Peyer's patch (tissue), 4 donors: ENCODE data around the gene SLC2A9. TPM values are rescaled to one million over a fixed set of nuclear protein-coding genes. Genes with fewer than 3 reads are reported as not detected.

Experiments used
- DNase-seq, 3 donors: peaks; one replicate each; pipeline ENCODE4 v3.0.0-alpha.2; 2017 to 2019
- H3K27ac ChIP-seq, 4 donors: fragments of 200-600 bp; sonication (generic); one replicate each; pipeline ENCODE4 v1.5.1; 2016 to 2019
- H3K27me3 ChIP-seq, 2 donors: fragments of 200-600 bp; sonication (generic); one replicate each; pipeline ENCODE4 v1.5.1; 2019
- H3K36me3 ChIP-seq, 3 donors: fragments of 200-600 bp; sonication (generic); one replicate each; pipeline ENCODE4 v1.5.1; 2016 to 2019
- H3K4me1 ChIP-seq, 4 donors: fragments of 200-600 bp; sonication (generic); one replicate each; pipeline ENCODE4 v1.5.1; 2016 to 2019
- H3K4me3 ChIP-seq, 4 donors: fragments of 200-600 bp; sonication (generic); 1 replicate in 3 of 4; 2 replicates in 1 of 4; pipeline ENCODE4 v1.5.1; 2016 to 2019; ENCODE audit warnings: mild to moderate bottlenecking in 1 of 4
- H3K9me3 ChIP-seq, 4 donors: fragments of 200-600 bp; sonication (generic); one replicate each; pipeline ENCODE4 v1.5.1; 2016 to 2019; ENCODE audit warnings: mild to moderate bottlenecking in 1 of 4
- CTCF ChIP-seq, 6 experiments: fragments of 450-650 bp in 4 of 6; fragments of 200-600 bp in 2 of 6; sonication (generic) in 1 of 6; IDR thresholded peaks; one replicate each; pipeline ENCODE4 v1.5.1; 2017 to 2019; ENCODE audit warnings: antibody characterized with exemption in 6 of 6, mild to moderate bottlenecking in 3 of 6, moderate library complexity in 1 of 6
- POLR2A ChIP-seq, 2 donors: fragments of 450-650 bp; IDR thresholded peaks; one replicate each; pipeline ENCODE4 v1.5.1; 2017; ENCODE audit warnings: antibody characterized with exemption in 2 of 2, mild to moderate bottlenecking in 2 of 2, moderate library complexity in 2 of 2
- total RNA-seq, 4 donors: library from RNA; depleted of rRNA; stranded (reverse); fragments of >200 nt; gene quantifications; one replicate each; pipeline ENCODE4 v1.1.0, GENCODE V29; 2016

Gene SLC2A9
- total RNA-seq, 4 donors from 2014 or later = 8.3 to 24.1 (median 22.0) TPM

- Histone ChIP-seq H3K4me1 (peaks cover 0 to 4% (median 0%) of the 10 kb centered on the region in 4 donors), H3K9me3 (no peaks in the 10 kb centered on the region), H3K27ac (peak overlapping the region in 1 of 4 donors; percentile 13), H3K36me3 (peaks cover 0 to 5% (median 0%) of the 10 kb centered on the region in 3 donors), H3K4me3 (no peak overlapping the region), H3K27me3 (no peaks in the 10 kb centered on the region)
- DNase-seq = peak in 2 of 3 donors; percentile 50 to 57
- TF ChIP-seq POLR2A (IDR thresholded peaks at IDR 0.05) = no peak
- TF ChIP-seq CTCF (IDR thresholded peaks at IDR 0.05) = peak in 4 of 6 experiments; percentile 15 to 62 (median 58)
Observed at GRCh38 chr4:10063544-10064300, 42.4 kb upstream of the SLC2A9 start.

GRCh38 chr4:10061650-10062415 lies 40.5 kb upstream of the SLC2A9 start:
- no peak for DNase-seq
- TF ChIP-seq POLR2A (IDR thresholded peaks at IDR 0.05) (no peak), CTCF (IDR thresholded peaks at IDR 0.05) (no peak)

GRCh38 chr4:10058371-10058770 lies 37.1 kb upstream of the SLC2A9 start:
- H3K27me3 ChIP-seq = no peaks in the 10 kb centered on the region
- DNase-seq = peak in 1 of 3 donors; percentile 9
- no peaks in the 10 kb centered on the region for H3K9me3 ChIP-seq
- no peak overlapping the region for H3K27ac ChIP-seq
- no peak for TF ChIP-seq CTCF (IDR thresholded peaks at IDR 0.05)
- no peak for TF ChIP-seq POLR2A (IDR thresholded peaks at IDR 0.05)
- no peak overlapping the region for H3K4me3 ChIP-seq
- no peaks in the 10 kb centered on the region for H3K4me1 ChIP-seq
- H3K36me3 ChIP-seq = no peaks in the 10 kb centered on the region

More at GRCh38 chr4:10061650-10062415, 40.5 kb upstream of the SLC2A9 start:
- H3K27me3 ChIP-seq = no peaks in the 10 kb centered on the region
- no peaks in the 10 kb centered on the region for H3K9me3 ChIP-seq
- H3K27ac ChIP-seq = no peak overlapping the region
- H3K4me3 ChIP-seq = no peak overlapping the region
- H3K4me1 ChIP-seq = peaks cover 0 to 4% (median 0%) of the 10 kb centered on the region in 4 donors
- H3K36me3 ChIP-seq = peaks cover 0 to 5% (median 0%) of the 10 kb centered on the region in 3 donors

- peak in 1 of 3 donors; percentile 23 for DNase-seq
- H3K36me3 ChIP-seq = no peaks in the 10 kb centered on the region
- TF ChIP-seq POLR2A (IDR thresholded peaks at IDR 0.05) (no peak), CTCF (IDR thresholded peaks at IDR 0.05) (no peak)
- no peaks in the 10 kb centered on the region for H3K4me1 ChIP-seq
- no peak overlapping the region for H3K4me3 ChIP-seq
- no peaks in the 10 kb centered on the region for H3K27me3 ChIP-seq
- H3K27ac ChIP-seq = no peak overlapping the region
- no peaks in the 10 kb centered on the region for H3K9me3 ChIP-seq
Observed at GRCh38 chr4:10057023-10057395, 35.7 kb upstream of the SLC2A9 start.

- TF ChIP-seq POLR2A (IDR thresholded peaks at IDR 0.05) (no peak), CTCF (IDR thresholded peaks at IDR 0.05) (no peak)
- Histone ChIP-seq H3K4me1 (no peaks in the 10 kb centered on the region), H3K27ac (no peak overlapping the region), H3K27me3 (no peaks in the 10 kb centered on the region), H3K36me3 (no peaks in the 10 kb centered on the region), H3K9me3 (no peaks in the 10 kb centered on the region), H3K4me3 (no peak overlapping the region)
- peak in 1 of 3 donors; percentile 4 for DNase-seq
Observed at GRCh38 chr4:10056334-10057022, 35.2 kb upstream of the SLC2A9 start.
